NCI-H1694 treated with DMSO at 0.1 percent for 48 hours (cell line): ENCODE measurements around the gene ECM2.

ENCODE experiments used
- DNase-seq: peaks from one replicate; lab custom pipeline; 2025; lab: John Stamatoyannopoulos, UW

ECM2 gene

DNA sequence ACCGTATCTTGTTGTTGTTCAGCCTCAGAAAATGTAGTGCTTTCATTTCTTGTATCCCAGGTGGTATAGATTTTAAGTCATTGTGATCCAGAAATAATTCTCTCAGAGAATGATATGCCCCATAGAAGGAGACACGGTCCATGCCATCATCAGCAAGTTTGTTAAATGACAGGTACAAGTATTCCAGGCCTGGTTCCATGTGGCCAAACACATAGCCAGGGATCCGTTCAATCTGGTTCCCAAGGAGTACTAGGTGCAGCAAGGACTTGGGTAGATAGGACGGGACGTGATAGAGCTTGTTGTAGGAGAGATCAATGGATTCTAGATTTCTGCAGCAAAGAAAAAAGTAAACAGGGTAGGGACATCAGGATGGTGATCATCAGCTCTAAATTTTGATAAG lies 35.1 kb downstream of the ECM2 start:
- DNase-seq: no peak

DNA sequence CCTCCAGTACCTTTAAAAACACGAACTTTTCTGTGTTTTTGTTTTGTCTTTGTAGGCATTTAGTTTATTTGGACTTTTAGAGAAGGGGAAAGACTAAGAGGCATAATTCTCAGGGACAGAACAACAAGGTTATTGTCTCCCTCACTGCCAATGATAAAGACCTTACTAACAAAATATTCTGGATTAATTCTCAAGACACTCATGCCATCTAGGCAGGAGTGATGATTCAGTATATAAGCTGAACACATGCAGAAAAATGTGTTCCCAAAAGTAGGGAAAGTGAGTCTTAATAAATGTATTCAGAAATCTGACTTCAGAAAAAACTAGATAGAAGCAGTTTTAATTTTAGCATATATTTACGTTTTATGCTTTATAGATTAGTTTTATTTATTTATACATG lies 36.1 kb downstream of the ECM2 start:
- DNase-seq: no peak

- DNase-seq: no peak
These were observed 39.2 kb downstream of the ECM2 start for GRCh38 chr9:92496396-92497176.

DNA sequence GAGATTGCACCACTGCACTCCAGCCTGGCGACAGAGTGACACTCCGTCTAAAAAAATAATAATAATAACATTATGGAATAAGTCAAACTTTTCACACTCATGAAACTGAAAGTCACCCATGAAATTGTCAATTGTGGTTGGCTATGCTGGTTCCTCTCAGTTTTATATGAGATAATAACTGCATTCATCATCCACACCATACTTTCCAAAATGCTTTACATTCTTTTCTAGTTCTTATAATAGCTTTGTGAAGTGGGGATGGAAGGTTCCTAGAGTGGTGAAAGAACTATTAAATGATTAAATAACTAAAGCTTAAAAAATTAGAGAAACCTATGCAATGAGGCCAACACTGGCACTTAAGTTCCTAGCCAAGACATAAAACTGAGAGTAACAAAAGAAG lies 40.9 kb downstream of the ECM2 start:
- DNase-seq: no peak

- no peak for DNase-seq
These were observed 41.9 kb downstream of the ECM2 start for GRCh38 chr9:92493749-92494387.

- DNase-seq: no peak
These were observed 42.9 kb downstream of the ECM2 start for GRCh38 chr9:92492781-92493401.

DNA sequence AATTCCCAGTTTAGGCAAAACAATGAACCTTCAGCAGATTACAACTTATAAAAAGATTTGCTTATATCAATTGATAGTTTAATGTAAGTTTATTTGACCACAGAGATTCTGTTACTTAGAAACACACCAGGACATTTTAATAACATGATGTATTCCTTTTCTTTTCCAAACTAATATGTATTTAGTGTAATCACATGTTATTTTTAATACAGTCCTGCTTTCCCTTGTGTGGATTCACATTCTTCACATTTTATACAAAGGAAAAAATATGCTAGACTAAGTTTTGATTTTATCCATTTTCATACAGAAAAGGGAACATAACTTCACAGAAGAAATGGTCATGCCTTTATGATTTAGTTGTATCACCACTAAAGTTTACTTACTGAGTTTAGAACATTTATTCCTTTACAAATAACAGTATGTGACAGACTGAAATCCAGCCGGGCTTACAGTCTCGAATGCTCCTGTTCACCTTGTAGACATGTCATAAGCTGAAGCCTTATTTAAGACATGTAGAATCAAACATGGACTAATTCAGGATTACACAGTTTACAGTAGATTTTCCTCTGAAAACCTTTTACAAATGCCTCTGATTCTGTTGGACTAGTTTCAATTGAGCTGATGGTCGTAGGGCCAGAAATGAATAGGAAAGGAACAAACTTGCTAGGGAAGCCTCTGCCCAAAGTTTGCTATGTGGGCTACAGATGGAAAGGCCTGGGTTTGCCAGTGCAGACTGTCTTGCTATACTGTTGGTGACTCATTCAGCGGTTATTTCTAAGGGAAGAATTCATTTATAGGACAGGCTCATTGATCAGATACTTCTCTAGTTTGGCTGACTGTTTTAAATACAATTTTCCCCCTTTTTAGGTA lies 46.9 kb downstream of the ECM2 start:
- no peak for DNase-seq

DNA sequence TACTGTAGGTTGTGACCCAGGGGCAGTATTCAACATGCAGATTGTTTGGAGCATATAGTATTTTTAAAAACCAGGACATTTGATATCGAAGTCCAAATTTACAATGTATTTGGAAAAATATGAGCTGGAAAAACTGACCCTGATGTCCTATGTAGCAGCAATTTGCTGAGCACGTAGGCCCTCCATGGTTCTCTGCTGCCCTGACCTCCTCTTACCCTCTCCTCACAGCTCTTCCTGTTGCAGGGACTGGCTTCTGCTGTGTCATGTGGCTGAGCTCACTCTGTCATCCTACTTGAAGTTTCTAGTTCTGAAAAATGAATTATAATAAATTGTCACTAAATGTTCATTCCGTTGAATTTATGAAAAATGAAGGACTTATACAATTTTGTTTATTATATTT lies 49.4 kb downstream of the ECM2 start:
- DNase-seq: no peak

DNA sequence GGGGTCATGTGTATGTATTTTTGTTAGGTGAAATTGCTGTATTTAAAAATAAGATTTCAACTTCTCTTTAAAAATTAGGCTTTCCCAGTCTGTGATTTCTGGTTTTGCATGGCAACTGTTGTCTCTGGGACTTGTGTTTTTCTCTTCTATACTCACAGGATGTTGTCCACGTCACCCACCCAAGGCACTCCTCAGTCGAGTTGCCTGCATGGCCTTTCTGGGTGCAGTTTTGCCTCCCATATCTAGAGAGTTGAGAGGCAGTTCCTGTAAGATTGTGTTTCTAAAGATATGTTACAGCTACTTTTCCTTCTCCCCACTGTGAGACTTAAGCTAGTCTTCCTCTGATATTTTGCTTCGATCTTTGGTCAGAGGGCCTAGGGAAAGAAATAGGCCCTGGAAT lies 51.2 kb downstream of the ECM2 start:
- DNase-seq: no peak

GRCh38 chr9:92483627-92484545 lies 51.9 kb downstream of the ECM2 start:
- DNase-seq: no peak

DNA sequence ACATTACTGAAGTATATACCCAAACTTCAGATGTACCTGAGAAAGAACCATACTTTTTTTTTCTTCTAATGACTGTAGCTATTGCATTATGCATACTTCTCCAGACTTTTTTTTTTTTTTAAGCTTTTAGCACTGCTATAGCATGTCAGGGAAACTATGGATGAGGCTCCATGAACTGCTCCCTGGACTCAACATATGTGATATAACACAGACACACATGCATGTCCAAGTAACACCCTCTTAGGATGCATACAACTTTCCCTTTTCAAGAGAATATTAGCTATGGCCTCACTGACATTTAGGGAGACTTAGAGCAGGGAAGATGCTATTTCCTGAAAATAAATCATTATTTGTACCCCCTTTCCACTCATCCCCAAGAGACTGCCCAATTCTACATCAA lies 53.0 kb downstream of the ECM2 start:
- DNase-seq: no peak

DNA sequence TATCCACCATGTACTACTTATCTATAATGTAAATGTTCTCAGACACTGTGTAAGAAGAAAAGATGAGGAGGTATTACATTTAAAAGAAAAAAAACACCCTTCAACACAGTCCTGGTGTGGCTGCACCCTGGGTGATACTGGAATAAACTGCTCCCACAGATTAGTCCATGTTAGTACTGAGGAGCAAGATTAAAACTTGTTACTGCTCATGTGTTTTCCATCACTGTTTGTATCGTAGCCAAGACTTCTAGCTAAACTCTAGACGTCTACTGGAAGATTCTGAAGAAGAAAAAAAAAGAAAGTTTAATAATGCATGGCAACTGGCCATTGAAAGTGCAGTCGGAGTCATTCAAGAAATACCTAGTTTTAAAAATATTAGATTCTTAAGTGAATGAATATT lies 53.5 kb downstream of the ECM2 start, which contains the start of gene ASPN:
TSS of gene ASPN (minus strand) at position 178 of the 400 bp plus-strand sequence.
- DNase-seq: no peak

- DNase-seq: no peak
These were observed 54.7 kb downstream of the ECM2 start for GRCh38 chr9:92480986-92481633.

GRCh38 chr9:92480291-92480771 lies 55.5 kb downstream of the ECM2 start:
- DNase-seq: no peak

DNA sequence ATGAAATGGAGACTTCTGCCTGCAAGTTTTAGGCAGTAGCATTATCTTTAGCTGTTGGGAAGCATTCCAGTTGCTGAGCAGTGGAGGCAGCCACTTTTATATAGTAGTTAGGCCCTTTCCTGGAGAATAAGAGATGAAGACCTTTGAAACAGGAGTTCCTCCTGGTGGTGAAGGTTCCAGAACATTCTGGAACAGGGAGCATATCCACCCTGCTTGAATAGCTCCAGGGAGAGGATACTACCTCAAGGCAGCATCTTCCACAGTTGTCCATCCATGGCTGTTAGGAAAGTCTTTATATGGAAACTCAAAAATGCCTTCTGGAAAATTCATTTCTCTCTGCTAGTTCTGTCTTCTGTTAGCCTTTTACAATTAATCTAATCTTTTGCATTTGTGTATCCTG lies 56.4 kb downstream of the ECM2 start:
- no peak for DNase-seq

GRCh38 chr9:92478783-92479182 lies 57.0 kb downstream of the ECM2 start:
- DNase-seq: no peak

GRCh38 chr9:92476962-92477361 lies 58.8 kb downstream of the ECM2 start:
- no peak for DNase-seq

GRCh38 chr9:92474587-92474986 lies 61.2 kb downstream of the ECM2 start:
- DNase-seq: no peak

GRCh38 chr9:92468206-92468605 lies 67.6 kb downstream of the ECM2 start:
- no peak for DNase-seq

DNA sequence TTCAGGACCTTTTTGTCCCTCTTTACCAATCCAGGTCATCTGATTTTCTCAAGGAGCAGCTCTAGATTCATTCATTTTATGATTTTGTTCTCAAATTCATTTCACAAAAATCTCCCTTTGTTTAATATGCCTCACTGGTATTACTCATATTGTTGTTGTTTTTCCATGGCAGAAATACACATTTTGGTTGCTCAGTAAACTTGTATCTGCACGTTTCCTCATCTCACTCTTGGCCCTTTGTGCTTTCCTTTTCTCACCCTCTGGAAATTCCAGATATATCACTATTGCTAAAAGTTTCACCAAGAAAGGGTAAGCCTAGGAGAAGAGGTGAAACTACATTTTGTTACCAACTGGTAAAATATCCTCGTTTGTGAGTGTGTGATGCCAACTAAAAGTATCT lies 68.3 kb downstream of the ECM2 start:
- no peak for DNase-seq

- no peak for DNase-seq
These were observed 68.7 kb downstream of the ECM2 start for GRCh38 chr9:92467041-92467440.
